Thoracic aorta (tissue), 2 donors: ENCODE results near the gene KRT76. TPM values are rescaled to one million over a fixed set of nuclear protein-coding genes. Genes with fewer than 3 reads are reported as not detected.

Experiments
- ATAC-seq: fragments of 150-250 bp; one replicate; pipeline ENCODE4 v1.8.0; 2017; ENCODE audit warnings: low read depth; ENCODE audit not compliant: insufficient number of reproducible peaks, low FRiP score
- DNase-seq: peaks from one replicate; pipeline ENCODE4 v3.0.0-alpha.2; 2020; ENCODE audit warnings: low spot score
- H3K27ac ChIP-seq, 2 donors: fragments of 200-600 bp; sonication (generic); 1 replicate in 1 of 2; 2 replicates in 1 of 2; pipeline ENCODE4 v1.5.1; 2016; ENCODE audit warnings: mild to moderate bottlenecking in 2 of 2, moderate library complexity in 2 of 2
- H3K27me3 ChIP-seq: fragments of 200-600 bp; sonication (generic); replicated peaks from 2 replicates; pipeline ENCODE4 v1.6.0; 2016; ENCODE audit warnings: mild to moderate bottlenecking; ENCODE audit not compliant: insufficient read depth
- H3K36me3 ChIP-seq: fragments of 200-600 bp; sonication (generic); one replicate; pipeline ENCODE4 v1.5.1; 2016
- H3K4me1 ChIP-seq, 2 donors: fragments of 200-600 bp; sonication (generic); 1 replicate in 1 of 2; 2 replicates in 1 of 2; pipeline versions ENCODE4 v1.5.1 to v1.6.0; 2016; ENCODE audit warnings: low read depth in 2 of 2, mild to moderate bottlenecking in 1 of 2; ENCODE audit not compliant: control insufficient read depth in 1 of 2
- H3K4me3 ChIP-seq: fragments of 200-600 bp; sonication (generic); 2 replicates; pipeline ENCODE4 v1.5.1; 2016; ENCODE audit warnings: mild to moderate bottlenecking
- H3K9me3 ChIP-seq: fragments of 200-600 bp; sonication (generic); 2 replicates; pipeline ENCODE4 v1.5.1; 2016
- CTCF ChIP-seq: fragments of 200-600 bp; sonication (generic); IDR thresholded peaks from one replicate; pipeline ENCODE4 v1.5.1; 2019; ENCODE audit warnings: antibody characterized with exemption
- total RNA-seq, 2 donors: library from RNA; depleted of rRNA; stranded (reverse); fragments of >200 nt; gene quantifications; one replicate each; pipeline versions ENCODE4 v1.1.0 to v1.2.3, GENCODE V29; 2016

The KRT76 gene
- total RNA-seq, 2 donors from 2014 or later, result not detected

- DNase-seq, result no peak
- no peak overlapping the region for H3K4me3 ChIP-seq
- H3K36me3 ChIP-seq, result no peaks in the 10 kb centered on the region
- H3K27ac ChIP-seq, result no peak overlapping the region
- no peak for ATAC-seq
- H3K27me3 ChIP-seq, result no peaks in the 10 kb centered on the region
- no peak for TF ChIP-seq CTCF
- H3K9me3 ChIP-seq, result no peaks in the 10 kb centered on the region
- H3K4me1 ChIP-seq, result no peaks in the 10 kb centered on the region
These were observed 12.7 kb upstream of the KRT76 start for GRCh38 chr12:52789637-52790426.

GRCh38 chr12:52788876-52789636, 11.9 kb upstream of the KRT76 start:
- Histone ChIP-seq H3K9me3 (no peaks in the 10 kb centered on the region), H3K4me1 (no peaks in the 10 kb centered on the region), H3K27ac (no peak overlapping the region), H3K36me3 (no peaks in the 10 kb centered on the region), H3K4me3 (no peak overlapping the region), H3K27me3 (no peaks in the 10 kb centered on the region)
- ATAC-seq (no peak), DNase-seq (no peak)
- TF ChIP-seq CTCF, result no peak

- DNase-seq, result no peak
- Histone ChIP-seq H3K27me3 (no peaks in the 10 kb centered on the region), H3K4me1 (no peaks in the 10 kb centered on the region), H3K27ac (no peak overlapping the region), H3K36me3 (no peaks in the 10 kb centered on the region), H3K4me3 (no peak overlapping the region), H3K9me3 (no peaks in the 10 kb centered on the region)
- no peak for TF ChIP-seq CTCF
- ATAC-seq, result no peak
These were observed 11.2 kb upstream of the KRT76 start for GRCh38 chr12:52788192-52788875.

GRCh38 chr12:52787324-52788191, 10.4 kb upstream of the KRT76 start:
- Histone ChIP-seq H3K27me3 (no peaks in the 10 kb centered on the region), H3K36me3 (no peaks in the 10 kb centered on the region), H3K9me3 (no peaks in the 10 kb centered on the region), H3K27ac (no peak overlapping the region), H3K4me1 (no peaks in the 10 kb centered on the region), H3K4me3 (no peak overlapping the region)
- no peak for TF ChIP-seq CTCF
- ATAC-seq (no peak), DNase-seq (no peak)
